Dermis microvascular lymphatic vessel endothelial cell (primary cell): Measurements from ENCODE around the gene CDCP2. TPM values are rescaled to one million over a fixed set of nuclear protein-coding genes. Genes with fewer than 3 reads are reported as not detected.
"Not testable (repeated sequence)": the region's sequence is repeated elsewhere in the genome, so short reads cannot be mapped to it uniquely, and the experiment has no call there.

Experiments used
- DNase-seq, 2 donors: peaks; one replicate each; pipeline versions ENCODE4 v3.0.0 to v3.0.0-alpha.2; 2010; ENCODE audit warnings: low read depth in 2 of 2
- total RNA-seq: library from RNA; depleted of rRNA; stranded (reverse); fragments of >200 nt; gene quantifications from 2 replicates; pipeline ENCODE4 v1.2.1, GENCODE V29; 2014

CDCP2 gene
- total RNA-seq, 1 donor from 2014 or later, result 0.13 TPM

DNA sequence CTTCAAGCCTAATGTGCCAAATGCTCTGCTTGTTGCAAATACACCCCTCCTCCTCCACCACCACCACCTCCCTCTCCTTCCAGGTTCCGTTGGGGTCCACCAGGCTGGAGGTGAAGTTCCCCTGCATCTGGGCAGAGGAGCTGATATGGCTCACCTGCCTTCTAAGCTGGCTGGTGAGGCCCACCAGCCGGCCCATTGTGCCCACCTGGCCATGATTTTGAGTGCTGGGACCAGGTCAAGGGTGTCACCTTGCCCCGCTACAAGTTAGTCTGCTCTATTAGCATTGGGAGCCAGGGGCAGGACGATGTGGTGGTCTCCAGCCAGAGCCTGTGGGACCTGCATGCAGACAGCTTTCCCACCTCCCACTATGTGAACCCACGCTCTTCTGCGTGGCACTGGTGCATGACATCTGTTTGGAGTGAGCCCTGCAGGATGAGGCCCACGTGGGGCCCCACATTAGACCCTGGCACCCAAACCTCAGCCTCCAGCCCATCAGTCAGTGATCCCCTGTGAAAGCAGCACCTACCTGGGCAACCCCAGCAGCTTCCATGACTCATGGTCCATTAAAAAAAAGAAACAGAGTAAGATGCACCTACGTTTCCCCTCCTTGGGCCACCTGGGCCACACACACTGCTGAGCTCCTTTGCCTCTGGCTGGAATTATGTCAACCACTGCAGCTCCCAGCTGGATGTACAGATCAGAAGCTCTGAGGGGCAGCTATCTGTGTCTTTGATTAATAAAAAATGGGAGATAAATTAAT is 15.6 kb upstream of the CDCP2 start:
- no peak for DNase-seq

DNA sequence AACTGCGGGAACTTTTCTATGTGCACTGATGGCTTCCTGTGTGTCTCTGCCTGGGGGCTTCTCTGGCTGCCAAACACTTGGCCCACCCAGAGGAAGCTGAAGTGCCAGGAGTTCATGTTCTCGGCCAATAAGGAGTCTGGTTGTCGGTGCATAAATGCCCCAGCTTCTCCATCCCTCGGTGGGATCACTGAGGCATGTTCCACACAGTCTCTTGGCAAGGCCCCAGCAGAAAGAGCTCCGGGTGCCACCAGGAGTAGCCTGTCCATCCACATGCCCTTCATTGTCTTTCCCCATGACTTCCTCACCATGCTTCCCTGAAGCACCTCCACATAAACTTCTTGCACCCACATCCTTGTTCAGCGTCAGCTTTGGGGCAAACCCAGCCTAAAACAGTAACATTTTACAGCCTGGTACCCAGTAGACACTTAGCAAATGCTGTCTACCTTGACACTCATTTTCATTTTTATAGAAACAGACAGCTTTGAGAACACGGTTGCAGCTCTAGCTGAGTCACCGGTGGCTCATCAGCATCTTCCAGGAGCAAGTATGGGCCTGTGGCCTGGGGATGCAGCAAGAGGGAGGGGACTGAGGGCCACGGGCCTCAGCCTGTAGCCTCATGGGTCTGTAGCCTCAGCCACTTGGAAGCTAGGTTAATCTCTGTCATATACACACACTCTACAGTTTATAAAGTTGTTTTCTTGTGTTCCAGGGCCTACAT is 14.8 kb upstream of the CDCP2 start:
- no peak for DNase-seq

DNA sequence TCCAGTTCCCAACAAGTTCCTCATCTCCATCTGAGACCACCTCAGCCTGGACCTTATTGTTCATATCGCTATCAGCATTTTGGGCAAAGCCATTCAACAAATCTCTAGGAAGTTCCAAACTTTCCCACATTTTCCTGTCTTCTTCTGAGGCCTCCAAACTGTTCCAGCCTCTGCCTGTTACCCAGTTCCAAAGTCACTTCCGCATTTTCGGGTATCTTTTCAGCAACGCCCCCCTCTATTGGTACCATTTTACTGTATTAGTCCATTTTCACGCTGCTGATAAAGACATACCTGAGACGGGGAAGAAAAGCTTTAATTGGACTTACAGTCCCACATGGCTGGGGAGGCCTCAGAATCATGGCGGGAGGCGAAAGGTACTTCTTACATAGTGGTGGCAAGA is 13.6 kb upstream of the CDCP2 start:
- DNase-seq, result not testable (repeated sequence)

DNA sequence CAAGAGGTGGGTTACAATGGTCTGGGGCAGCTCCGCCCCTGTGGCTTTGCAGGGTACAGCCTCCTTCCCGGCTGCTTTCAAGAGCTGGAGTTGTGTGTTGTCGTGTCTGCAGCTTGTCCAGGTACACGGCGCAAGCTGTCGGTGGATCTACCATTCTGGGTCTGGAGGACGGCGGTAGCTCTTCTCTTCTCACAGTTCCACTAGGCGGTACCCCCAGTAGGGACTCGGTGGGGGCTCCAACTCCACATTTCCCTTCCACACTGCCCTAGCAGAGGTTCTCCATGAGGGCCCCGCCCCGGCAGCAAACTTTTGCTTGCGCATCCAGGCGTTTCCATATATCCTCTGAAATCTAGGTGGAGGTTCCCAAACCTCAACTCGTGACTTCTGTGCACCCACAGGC is 12.3 kb upstream of the CDCP2 start:
- no peak for DNase-seq

DNA sequence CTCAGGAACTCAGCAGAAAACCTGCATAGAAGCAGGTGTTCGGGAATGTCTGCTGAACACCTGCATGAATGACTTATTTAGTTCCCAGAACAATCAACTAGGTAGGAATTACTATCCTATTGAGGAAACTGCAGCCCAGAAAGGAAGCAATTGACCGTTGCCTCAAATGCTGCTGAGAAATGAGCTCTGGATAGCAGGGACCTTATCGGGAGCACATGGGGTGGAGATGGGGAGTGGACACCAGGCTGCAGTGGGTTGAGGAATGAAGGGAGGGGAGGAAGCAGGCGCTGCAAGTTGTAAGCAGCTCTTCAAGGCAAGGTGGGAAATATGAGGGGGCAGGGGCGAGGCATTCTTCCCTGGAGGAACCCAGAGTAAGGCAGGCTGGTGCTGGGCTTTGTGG is 10.8 kb upstream of the CDCP2 start:
- DNase-seq, result no peak

DNA sequence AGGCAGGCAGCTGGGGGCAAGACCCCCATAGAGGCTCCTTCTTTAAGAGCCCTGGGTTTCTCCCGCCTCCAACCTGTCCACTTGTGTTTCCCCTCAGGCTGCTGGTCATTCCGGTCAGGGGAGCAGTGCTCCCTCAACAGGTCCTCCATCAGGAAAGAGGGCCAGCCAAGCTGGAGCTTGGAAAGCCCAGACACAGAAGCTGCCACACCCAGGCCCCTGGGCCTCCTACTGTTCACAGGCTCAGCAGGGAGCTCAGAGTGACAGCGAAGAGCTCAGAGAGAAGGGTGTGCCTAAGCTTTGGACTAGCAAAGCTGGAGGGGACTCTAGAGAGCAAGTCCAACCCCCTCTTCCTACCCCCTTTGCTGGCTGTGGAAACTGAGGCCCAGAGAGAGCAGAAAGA is 10.3 kb upstream of the CDCP2 start:
- no peak for DNase-seq

DNA sequence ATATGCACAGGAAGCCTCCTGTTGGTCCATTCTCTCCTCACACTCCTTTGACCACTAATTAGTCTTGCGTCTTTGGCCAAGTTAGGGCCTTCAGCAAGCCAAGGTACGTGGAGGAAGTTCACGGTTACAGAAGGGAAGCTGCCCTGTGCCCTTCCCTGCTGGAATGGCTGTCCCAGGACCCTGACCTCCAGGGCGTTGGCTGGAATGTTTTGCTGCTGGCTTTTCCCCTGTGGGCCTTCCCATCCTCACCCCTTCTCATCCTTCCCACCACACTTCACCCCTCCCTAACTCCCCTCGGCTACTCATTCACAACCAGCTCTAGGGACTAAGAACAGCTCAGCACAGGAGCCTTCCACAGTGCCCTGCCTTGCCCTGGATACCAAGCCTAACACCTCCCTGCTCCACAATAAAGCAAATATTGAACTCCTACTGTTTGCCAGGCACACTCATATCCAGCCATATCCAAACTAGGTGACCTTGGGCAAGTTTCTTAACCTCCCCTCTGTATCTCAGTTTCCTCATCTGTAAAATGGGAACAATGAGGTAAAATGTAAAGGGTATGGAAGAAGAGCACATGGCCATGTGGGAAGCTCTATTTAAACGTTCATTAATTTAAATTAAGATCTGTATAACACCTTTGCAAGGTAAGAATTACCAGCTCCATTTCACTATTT is 8.8 kb upstream of the CDCP2 start:
- DNase-seq, result no peak

DNA sequence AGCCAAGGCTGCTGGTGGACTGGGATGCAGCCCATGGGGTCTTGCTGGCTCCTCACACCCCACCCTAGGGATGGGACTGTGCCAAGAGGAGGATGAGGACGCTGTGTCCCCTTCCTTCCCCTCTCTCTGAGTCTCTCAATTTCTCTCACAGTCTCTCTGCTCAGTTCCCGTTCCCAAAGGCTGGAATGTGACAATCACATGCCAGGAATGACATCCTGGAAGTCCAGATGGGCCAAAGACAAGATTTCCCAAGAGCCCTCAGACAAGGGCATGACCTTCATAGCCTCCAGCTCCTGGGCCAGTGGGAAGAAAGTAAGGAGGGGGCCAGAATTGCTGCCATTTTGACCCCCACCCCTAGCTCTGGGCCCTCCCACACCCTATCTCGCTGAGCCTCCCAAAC is 7.6 kb upstream of the CDCP2 start:
- no peak for DNase-seq

DNA sequence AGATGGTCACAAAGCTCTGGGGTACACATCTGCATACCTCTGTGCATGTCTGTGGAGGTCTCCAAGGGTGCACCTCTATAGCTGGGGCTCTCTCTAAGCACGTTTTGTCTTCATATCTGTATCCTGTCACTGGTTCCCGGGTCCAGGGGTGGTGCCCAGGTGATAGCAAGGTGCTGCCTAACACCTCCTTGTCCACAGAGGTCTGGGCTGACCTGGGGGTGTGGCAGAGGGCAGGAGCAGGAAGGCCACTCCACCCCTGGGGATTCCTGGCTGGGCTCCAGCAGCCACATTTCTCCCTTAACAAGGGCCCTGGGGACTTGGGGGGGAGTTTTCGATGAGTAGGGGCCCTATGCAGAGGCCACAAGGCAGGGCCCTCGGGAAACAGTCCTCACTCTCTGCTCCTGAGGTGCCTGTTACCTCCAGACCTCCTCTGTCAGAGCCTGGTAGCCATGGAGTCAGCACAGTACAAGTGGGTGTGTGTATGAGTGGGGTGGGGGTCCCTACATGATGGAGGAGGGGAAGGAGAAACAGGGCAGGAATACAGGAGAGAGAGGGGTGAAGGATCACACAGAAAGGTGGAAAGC is 7.0 kb upstream of the CDCP2 start:
- DNase-seq, result no peak

DNA sequence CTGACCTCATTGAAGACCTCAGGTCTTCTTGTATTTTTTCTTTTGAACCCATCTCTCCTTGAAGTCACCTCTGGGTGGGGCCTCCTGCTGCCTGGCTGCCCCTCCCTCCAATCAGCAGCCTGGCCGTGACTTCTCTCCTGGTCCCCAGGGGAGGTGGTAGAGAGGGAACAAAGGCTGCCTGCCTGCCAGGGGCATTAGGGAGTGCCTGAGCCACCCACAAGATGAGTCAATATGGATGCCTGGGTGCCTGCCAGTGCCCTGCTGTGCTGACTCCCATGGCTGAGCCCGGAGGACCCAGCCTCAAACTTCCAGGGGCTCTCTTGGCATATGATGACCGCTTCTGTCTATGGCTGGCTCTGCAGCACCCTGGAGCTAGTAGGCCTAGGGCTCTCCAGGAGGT is 5.3 kb upstream of the CDCP2 start:
- no peak for DNase-seq

DNA sequence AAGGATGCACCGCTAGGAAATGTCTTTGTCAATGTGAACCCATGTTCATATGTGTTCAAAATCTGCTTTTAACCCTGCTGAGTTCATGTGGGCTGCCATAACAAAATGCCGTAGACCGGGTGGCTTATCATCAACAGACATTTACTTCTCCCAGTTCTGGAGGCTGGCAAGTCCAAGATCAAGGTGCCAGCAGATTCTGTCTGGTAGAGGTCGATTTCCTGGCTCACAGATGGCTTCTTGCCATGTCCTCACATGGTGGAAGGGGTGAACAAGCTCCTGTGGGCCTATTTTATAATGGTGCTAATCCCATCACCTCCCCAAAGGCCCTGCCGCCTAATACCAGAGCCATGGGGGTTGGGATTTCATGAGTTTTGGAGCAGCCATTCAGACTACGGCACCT is 4.6 kb upstream of the CDCP2 start:
- no peak for DNase-seq

DNA sequence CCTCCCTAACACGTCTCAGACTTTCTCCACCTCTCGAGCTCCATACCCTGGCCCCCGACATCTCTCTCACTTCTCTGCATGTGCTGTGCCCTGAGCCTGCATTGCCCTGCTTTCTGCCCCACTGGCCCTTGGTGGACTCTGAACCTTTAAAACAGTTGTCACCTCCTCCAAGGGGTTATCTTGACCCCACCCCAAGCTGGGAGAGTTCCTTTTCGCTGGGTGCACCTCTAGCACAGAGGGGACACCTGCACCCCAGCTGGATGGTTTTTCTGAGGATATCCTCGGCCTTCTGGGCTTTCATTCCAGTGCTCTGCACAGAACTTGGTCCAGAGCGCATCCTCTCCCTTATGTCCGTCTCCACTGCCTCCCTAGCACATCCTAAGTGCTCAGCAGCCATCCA is 4.2 kb upstream of the CDCP2 start:
- DNase-seq, result no peak

DNA sequence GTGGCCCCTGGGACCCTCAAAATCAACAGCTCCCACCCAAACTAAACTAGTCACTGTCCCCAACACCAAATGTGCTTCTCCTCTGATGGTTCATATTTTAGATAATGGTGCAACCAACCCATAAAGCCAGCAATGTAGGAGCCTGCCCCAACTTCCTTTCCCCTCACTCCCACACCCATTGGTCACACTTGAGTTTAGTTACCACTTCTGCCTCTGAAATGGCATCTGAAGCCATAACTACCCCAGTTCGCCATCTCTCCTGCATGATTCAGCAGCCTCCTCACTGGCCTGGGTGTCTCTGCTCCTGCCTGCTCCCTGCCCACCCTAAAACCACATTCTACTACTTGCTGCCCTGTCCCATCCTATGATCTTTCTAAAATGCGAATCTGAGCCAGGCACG is 3.4 kb upstream of the CDCP2 start:
- DNase-seq, result no peak

DNA sequence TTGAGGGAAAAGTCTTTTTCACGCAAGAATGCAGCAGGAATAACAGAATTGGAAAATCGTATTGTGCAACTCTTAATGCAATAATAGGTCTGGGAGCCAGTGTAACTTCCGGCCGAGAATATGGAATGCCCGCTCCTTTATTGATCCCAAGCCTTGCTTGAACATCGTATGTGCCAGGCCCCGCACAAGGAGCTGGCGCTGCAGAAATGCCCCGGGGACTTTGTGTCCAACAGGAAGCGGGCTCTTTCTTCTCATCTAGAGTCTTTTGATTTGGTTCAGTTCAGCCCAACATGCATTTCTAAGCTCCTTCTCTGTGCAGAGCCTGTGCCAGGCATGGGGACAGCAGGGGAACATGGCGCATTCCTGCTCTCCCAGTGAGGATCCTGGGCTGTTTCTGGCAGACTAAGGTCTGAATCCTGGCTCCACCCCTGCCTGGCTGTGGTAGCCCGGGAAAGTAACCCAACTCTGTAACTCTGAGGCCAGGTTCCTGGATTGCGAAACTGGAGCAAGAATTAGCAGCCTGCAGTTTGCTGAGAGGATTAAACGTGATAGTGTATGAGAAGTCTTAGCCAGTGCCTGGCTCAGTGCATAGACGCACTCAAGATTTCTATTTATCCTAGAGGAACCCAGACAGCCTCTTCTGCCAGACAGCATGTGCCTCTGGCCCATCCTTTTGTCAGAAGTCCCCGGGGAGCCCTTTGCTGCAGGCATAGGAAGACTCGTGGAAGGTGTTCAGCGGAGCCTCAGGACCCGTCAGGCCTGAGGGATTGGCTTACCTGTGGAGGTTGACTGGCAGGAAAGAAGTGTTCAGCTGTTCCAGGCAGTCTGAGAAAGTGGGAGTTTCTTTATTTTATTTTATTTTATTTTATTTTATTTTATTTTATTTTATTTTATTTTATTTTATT is 987 bp upstream of the CDCP2 start:
- DNase-seq, result no peak

DNA sequence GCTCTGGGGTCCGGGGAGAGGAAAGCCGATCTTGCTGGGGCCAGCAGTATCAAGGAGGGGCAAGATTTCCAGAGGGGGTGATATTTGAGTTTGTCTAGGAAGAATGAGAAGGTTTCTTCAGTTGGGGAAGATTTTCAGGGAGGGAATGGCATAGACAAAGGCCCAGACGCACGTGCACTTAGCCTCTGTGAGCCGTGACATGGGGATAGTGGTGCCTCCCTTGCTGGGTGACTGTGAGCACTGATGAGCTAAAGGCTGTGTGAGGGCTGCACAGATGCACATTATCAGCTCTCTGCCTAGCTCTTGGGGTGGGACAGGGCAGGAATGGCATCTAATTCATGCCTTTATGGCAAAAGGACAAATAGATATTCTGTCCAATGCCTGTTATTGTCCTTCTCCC is 1.8 kb downstream of the CDCP2 start:
- no peak for DNase-seq

DNA sequence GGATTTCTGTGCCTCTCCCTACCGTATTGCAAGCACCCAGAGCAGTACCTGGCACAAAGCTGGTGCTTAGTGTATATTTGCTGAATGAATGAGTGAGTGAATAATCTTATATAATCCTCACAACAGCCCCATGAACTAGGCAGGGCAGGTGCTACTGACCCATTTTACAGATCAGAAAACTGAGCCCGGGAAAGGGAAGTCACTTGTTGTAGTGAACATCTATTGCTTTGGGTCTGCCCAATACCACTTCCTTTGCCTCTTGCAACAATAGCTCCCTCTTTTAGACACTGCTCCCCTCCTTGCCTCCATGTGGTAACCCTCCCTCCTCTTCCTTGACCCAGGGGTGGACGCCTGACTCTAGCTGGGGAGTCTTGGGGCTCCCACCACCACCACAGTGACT is 3.1 kb downstream of the CDCP2 start:
- no peak for DNase-seq

DNA sequence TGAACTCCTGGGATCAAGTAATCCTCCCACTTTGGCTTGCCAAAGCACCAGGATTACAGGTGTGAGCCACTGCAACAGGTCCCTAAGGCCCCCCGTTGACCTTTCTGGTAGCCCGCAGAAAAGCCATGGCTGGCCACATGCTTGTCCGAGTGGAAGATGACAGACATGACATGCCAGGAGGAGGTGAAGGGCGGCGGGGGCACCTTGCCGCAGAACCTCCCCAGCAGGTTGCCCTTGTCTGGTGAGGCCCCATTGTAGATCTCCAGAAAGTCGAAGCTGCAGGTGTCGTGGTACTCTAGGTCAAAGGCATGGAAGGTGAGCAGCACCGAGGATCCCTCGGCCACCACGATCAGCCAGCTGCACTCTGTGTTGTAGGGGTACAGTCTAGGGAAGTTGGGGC is 8.4 kb downstream of the CDCP2 start:
- no peak for DNase-seq

DNA sequence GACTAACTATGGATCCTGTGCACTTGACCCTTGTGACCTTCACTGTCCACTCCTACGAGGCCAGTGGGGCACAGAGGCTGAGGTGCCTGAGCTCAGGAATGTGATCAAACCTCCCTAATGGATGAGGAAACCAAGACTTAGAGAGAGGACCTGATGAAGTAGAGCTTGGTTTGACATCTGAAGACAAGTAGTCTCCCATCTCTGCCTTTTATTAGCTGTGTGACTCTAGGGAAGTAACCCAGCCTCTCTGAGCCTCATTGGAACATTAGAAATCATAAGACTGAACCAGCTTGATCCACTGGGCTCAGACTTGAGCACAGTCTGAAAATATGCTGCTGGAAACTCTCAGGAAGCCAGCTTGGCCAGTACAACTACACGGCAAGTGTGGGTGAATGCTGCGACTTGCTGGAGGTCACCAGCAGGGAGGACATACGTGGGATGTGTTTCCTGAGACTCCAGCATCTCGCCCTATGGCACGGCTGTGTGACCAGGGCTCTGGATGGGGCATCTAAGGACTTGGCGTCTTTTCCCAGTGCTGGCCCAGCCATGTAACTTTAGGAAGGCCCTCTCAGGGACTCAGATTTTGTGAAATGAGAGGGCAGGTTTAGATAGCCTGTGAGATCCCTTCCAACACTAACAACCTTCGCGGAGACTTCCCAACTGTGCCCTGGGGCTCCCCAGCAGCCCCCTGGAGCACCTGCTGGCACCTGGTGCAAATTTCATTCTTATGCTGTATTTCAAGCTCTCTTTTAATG is 10.5 kb downstream of the CDCP2 start:
- DNase-seq, result no peak

DNA sequence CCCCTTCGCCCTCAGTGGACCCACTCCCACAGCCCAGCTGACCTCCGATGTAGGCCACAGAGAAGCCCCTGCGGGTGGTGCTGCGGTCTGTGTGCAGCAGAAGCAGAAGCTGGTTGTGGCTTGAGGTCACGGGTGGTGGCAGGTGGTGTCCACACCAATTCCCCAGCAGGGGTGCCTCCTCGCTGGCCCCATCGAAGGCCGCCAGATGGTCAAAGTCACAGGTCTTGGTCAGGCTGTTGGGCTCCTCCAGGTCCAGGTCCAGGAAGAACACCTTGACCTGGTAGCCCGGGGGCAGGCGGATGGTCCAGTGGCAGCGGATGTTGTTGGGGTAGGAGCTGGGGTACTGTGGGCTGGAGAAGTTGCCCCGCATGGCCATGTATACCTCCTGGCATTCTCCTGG is 13.1 kb downstream of the CDCP2 start:
- no peak for DNase-seq

DNA sequence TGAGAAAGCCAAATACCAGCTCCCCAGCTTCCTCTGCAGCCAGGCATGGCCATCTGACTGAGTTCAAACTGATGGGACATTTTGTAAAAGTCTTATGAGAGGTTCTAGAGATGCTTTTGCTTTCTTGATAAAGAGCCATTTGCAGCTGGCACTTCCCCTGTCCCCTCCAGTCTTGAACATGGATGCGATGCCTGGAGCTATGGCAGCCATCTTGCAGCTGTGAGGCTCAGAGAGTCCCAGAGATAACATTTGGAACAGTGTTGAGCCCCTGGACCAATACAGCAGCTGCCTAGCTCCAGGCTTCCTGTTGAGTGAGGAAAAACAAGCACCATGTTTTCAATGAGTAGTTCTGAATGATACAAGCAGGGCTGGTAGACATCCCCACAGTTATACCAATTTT is 13.8 kb downstream of the CDCP2 start:
- no peak for DNase-seq
